GM23338 (cell line): ENCODE data around the gene C16orf87. TPM values are rescaled to one million over a fixed set of nuclear protein-coding genes. Genes with fewer than 3 reads are reported as not detected.

Experiments used
- CREB1 ChIP-seq: fragments of 250-450 bp; sonication (Bioruptor Pico); IDR thresholded peaks from 2 replicates; pipeline ENCODE4 v1.5.0; 2020; ENCODE audit warnings: low read depth, mild to moderate bottlenecking, moderate library complexity
- EZH2 ChIP-seq: fragments of 200-600 bp; sonication (generic); IDR thresholded peaks from one replicate; pipeline ENCODE4 v1.8.0; 2017; ENCODE audit warnings: antibody characterized with exemption, mild to moderate bottlenecking, low read depth; ENCODE audit not compliant: unreplicated experiment
- EZH2phosphoT487 ChIP-seq: fragments of 200-600 bp; sonication (generic); IDR thresholded peaks from one replicate; pipeline ENCODE4 v1.8.1; 2018; ENCODE audit warnings: antibody characterized with exemption; ENCODE audit not compliant: unreplicated experiment
- JUNB ChIP-seq: IDR thresholded peaks from one replicate; pipeline ENCODE4 v1.6.1; 2016; ENCODE audit warnings: antibody characterized with exemption; ENCODE audit not compliant: unreplicated experiment
- NANOG ChIP-seq: IDR thresholded peaks from 2 replicates; pipeline ENCODE4 v1.6.1; 2016; ENCODE audit warnings: antibody characterized with exemption, borderline replicate concordance
- POLR2AphosphoS5 ChIP-seq: IDR thresholded peaks from 2 replicates; pipeline ENCODE4 v1.6.1; 2016; ENCODE audit warnings: antibody characterized with exemption, low read depth
- ZNF114 ChIP-seq: fragments of 250-450 bp; sonication (Bioruptor Pico); IDR thresholded peaks from 2 replicates; pipeline ENCODE4 v1.5.0; 2020; ENCODE audit warnings: mild to moderate bottlenecking, moderate library complexity
- polyA plus RNA-seq: library from polyadenylated mRNA; unstranded; fragments of >200 nt; fragmentation: Nextera tagmentation; extraction: Ambion mirVana; gene quantifications from 2 replicates; pipeline ENCODE4 v1.2.1, GENCODE V29; 2016
- small RNA-seq: library from RNA; depleted of rRNA; stranded (forward); fragments of <200 nt; gene quantifications from one replicate; pipeline ENCODE3, GENCODE V24; 2014; ENCODE audit warnings: low replicate concordance
- total RNA-seq: library from RNA; depleted of rRNA; stranded (reverse); fragments of >200 nt; shearing (Covaris generic); gene quantifications from 2 replicates; pipeline ENCODE4 v1.2.3, GENCODE V29; 2014; rRNA removed
- TF ChIP-seq, protein P1 (sequence below): fragments of 250-450 bp; sonication (Bioruptor Pico); IDR thresholded peaks from 2 replicates; pipeline ENCODE4 v1.5.0; 2020; ENCODE audit warnings: mild to moderate bottlenecking, moderate library complexity
- TF ChIP-seq, protein P2 (sequence below), 2 experiments: fragments of 200-600 bp in 1 of 2; sonication (generic) in 1 of 2; conservative IDR thresholded peaks; 2 replicates each; pipeline versions ENCODE4 v1.5.1 to v1.6.1; 2016 to 2017; ENCODE audit warnings: antibody characterized with exemption in 2 of 2, low read depth in 2 of 2, mild to moderate bottlenecking in 2 of 2, moderate library complexity in 1 of 2

C16orf87 gene
- total and polyA plus RNA-seq, 2 experiments from 2014 or later, result 23.4 to 46.0 TPM

DNA sequence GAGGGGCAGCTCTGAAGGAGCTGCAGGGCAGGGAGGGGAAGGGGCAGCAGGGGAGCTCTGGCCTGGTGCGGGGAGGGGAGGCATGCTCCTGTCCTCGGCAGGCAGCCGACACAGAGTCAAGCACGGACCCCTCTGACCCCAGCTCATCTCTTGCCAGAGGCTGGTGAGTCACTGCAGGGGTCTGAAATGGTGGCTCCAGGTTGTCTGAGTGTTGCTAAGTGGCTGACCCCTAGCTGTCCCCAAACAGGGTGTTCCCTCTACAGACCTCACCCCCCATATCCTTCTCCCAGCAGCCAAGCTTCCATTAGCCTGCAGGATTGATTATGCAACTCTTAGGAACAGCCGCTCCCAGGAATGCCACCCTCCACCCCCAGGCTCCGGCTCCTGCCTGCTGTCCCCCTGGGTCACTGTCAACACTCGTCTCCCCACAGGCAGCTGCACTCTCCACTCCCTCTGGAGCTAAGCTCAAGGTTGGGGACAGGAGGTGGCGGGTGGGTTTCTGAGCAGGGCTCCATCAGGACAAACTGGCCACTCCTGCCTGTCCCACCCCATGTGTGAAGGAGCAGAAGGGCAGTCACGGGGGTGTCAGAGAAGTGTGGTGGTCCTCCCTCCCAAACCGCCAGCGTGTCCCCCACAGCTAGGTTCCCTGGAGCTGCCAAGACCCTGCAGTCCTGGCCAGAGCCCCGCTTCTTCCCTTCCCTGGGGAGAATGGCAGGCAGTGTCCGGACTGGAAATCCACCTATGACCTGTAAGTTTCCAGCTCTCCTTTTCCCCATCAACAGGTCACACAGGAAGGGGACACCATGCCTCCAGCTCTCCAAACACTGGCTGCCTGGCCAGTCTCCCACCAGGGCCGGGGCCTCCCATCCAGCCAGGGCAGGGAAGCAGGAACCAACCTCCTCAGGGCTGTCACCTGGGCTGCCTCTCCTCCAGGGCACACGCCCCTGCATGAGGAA, 83.9 kb downstream of the C16orf87 start (continued):
- TF ChIP-seq, protein P1, sequence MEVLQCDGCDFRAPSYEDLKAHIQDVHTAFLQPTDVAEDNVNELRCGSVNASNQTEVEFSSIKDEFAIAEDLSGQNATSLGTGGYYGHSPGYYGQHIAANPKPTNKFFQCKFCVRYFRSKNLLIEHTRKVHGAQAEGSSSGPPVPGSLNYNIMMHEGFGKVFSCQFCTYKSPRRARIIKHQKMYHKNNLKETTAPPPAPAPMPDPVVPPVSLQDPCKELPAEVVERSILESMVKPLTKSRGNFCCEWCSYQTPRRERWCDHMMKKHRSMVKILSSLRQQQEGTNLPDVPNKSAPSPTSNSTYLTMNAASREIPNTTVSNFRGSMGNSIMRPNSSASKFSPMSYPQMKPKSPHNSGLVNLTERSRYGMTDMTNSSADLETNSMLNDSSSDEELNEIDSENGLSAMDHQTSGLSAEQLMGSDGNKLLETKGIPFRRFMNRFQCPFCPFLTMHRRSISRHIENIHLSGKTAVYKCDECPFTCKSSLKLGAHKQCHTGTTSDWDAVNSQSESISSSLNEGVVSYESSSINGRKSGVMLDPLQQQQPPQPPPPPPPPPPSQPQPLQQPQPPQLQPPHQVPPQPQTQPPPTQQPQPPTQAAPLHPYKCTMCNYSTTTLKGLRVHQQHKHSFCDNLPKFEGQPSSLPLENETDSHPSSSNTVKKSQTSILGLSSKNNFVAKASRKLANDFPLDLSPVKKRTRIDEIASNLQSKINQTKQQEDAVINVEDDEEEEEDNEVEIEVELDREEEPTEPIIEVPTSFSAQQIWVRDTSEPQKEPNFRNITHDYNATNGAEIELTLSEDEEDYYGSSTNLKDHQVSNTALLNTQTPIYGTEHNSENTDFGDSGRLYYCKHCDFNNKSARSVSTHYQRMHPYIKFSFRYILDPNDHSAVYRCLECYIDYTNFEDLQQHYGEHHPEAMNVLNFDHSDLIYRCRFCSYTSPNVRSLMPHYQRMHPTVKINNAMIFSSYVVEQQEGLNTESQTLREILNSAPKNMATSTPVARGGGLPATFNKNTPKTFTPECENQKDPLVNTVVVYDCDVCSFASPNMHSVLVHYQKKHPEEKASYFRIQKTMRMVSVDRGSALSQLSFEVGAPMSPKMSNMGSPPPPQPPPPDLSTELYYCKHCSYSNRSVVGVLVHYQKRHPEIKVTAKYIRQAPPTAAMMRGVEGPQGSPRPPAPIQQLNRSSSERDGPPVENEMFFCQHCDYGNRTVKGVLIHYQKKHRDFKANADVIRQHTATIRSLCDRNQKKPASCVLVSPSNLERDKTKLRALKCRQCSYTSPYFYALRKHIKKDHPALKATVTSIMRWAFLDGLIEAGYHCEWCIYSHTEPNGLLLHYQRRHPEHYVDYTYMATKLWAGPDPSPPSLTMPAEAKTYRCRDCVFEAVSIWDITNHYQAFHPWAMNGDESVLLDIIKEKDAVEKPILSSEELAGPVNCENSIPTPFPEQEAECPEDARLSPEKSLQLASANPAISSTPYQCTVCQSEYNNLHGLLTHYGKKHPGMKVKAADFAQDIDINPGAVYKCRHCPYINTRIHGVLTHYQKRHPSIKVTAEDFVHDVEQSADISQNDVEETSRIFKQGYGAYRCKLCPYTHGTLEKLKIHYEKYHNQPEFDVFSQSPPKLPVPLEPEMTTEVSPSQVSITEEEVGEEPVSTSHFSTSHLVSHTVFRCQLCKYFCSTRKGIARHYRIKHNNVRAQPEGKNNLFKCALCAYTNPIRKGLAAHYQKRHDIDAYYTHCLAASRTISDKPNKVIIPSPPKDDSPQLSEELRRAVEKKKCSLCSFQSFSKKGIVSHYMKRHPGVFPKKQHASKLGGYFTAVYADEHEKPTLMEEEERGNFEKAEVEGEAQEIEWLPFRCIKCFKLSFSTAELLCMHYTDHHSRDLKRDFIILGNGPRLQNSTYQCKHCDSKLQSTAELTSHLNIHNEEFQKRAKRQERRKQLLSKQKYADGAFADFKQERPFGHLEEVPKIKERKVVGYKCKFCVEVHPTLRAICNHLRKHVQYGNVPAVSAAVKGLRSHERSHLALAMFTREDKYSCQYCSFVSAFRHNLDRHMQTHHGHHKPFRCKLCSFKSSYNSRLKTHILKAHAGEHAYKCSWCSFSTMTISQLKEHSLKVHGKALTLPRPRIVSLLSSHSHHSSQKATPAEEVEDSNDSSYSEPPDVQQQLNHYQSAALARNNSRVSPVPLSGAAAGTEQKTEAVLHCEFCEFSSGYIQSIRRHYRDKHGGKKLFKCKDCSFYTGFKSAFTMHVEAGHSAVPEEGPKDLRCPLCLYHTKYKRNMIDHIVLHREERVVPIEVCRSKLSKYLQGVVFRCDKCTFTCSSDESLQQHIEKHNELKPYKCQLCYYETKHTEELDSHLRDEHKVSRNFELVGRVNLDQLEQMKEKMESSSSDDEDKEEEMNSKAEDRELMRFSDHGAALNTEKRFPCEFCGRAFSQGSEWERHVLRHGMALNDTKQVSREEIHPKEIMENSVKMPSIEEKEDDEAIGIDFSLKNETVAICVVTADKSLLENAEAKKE, result no peak
- TF ChIP-seq NANOG (no peak), CREB1 (CRISPR knock-in tag) (no peak), EZH2 (no peak), POLR2AphosphoS5 (no peak), ZNF114 (CRISPR knock-in tag) (no peak), EZH2phosphoT487 (no peak), JUNB (no peak)
- TF ChIP-seq, protein P2, sequence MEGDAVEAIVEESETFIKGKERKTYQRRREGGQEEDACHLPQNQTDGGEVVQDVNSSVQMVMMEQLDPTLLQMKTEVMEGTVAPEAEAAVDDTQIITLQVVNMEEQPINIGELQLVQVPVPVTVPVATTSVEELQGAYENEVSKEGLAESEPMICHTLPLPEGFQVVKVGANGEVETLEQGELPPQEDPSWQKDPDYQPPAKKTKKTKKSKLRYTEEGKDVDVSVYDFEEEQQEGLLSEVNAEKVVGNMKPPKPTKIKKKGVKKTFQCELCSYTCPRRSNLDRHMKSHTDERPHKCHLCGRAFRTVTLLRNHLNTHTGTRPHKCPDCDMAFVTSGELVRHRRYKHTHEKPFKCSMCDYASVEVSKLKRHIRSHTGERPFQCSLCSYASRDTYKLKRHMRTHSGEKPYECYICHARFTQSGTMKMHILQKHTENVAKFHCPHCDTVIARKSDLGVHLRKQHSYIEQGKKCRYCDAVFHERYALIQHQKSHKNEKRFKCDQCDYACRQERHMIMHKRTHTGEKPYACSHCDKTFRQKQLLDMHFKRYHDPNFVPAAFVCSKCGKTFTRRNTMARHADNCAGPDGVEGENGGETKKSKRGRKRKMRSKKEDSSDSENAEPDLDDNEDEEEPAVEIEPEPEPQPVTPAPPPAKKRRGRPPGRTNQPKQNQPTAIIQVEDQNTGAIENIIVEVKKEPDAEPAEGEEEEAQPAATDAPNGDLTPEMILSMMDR (conservative IDR thresholded peaks at IDR 0.05; ENCODE audit: low read depth in 2 of 2), result no peak

Small RNA genes lying within 50 kb of the gene (small RNA-seq; reads per million reads assigned to genes)
- not detected for gene AC007225.2

Other genes with a start within 250 kb of the C16orf87 start
- gene SHCBP1, start 209.8 kb downstream of the C16orf87 start, total RNA-seq, result 14.1 and 14.9 TPM in 2 replicates
- 6.5 and 7.3 TPM in 2 replicates for gene SHCBP1, start 209.8 kb downstream of the C16orf87 start, polyA plus RNA-seq
- gene VPS35, start 142.0 kb downstream of the C16orf87 start, total RNA-seq, result 40.0 and 51.8 TPM in 2 replicates
- 25.4 and 31.1 TPM in 2 replicates for gene VPS35, start 142.0 kb downstream of the C16orf87 start, polyA plus RNA-seq
- 71.5 and 75.7 TPM in 2 replicates for gene ORC6, start 141.5 kb downstream of the C16orf87 start, total RNA-seq
- gene ORC6, start 141.5 kb downstream of the C16orf87 start, polyA plus RNA-seq, result 92.0 and 103 TPM in 2 replicates
- 0.35 and 0.63 TPM in 2 replicates for gene MYLK3, start 82.8 kb downstream of the C16orf87 start, total RNA-seq
- gene MYLK3, start 82.8 kb downstream of the C16orf87 start, polyA plus RNA-seq, result 0.14 and 0.18 TPM in 2 replicates
- 81.0 and 82.6 TPM in 2 replicates for gene GPT2, start 53.2 kb upstream of the C16orf87 start, total RNA-seq
- gene GPT2, start 53.2 kb upstream of the C16orf87 start, polyA plus RNA-seq, result 48.5 TPM in 2 replicates
- 94.5 and 99.2 TPM in 2 replicates for gene DNAJA2, start 142.5 kb upstream of the C16orf87 start, total RNA-seq
- 79.2 and 101 TPM in 2 replicates for gene DNAJA2, start 142.5 kb upstream of the C16orf87 start, polyA plus RNA-seq